Measurements from ENCODE around the gene UBA6.

Gene UBA6

DNA sequence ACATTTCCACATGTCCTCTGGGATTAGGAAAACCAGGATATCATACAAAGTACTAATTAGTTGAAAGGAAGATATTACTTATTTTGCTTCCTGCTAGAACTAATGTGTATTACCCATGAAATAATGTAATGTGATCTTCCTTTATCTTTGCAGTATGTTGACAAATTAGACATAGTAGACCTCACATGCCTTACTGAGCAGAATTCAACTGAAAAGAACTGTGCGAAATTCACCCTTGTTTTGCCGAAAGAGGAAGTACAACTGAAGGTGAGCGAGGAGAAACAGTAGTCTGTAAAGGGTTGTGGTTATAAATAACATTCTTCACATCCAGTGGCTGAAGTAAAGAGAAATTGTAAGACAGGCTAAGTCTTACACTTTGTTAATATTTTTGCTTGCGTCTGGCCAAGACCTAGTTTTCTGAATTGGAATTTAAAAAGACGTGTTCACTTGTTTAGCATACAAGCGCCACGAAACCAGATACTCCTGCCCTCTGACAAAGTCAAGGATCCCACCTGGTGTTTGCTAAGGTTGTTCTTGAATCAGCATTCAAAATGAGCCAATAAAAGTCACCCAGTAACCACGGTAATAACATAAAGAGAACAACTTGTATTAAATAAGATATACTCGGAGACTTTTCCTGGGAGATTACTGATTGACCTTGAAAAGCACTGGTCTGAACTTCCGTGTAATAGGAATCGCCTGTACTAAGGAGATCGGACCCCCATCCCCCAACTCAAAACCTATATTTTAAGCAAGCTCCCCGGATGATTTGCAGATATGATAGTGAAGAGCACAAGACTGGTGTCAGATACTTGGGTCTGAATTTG, 125.5 kb downstream of the UBA6 start:
- DNase-seq: peak in 1 of 2 donors; percentile 85

DNA sequence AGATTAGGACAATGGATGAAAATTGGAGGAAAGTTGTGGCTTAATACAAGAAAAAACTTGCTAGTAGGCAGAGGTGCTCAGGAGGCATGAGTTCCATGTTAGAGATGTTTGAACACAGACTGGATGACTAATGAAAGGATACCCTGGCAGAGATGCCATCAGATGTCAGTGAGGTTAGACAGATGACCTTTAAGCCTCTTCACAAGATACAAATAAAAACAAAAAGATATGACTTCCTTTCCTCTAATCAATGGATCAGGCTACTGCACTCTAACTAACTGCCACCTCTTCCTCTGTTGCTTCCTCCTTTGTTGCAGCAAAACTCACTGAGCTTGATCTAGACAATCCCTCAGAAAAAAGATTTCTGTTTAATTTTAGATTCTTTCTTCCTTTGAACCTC, 127.8 kb downstream of the UBA6 start:
- peak in 1 of 2 donors; percentile 59 for DNase-seq

DNA sequence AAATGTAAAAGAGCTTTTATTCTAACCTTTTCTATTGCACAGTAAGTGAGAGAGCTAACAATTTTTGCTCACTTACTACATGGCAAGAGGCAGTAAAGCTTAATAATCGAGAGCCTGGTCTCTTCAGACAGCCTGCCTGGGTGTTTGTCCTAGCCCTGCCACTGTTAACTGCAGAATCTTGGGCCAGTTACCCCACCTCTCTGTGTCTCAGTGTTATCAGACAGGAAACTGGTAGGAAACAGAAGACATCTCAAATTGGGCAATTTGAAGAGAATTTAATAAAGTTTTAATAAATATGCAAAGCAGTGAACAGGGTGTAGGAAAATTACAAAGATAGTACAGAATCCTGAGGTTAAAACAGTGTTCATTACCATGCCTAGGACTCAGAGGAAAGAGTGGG, 129.0 kb downstream of the UBA6 start:
- no peak for DNase-seq

DNA sequence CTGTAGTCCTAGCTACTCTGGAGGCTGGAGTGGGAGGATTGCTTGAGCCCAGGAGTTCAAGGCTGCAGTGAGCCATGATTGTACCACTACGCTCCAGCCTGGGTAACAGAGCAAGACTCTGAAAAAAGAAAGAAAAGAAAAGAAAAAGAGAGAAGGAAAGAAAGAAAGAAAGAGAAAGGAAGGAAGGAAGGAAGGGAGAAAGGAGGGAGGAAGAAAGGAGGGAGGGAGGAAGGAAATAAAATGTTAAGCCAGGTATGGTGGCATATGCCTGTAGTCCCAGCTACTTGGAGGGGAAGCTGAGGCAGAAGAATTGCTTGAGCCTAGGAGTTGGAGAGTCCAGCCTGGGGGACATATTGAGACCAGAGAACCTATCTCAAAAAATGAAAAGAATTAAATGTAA, 130.4 kb downstream of the UBA6 start:
- no peak for DNase-seq

DNA sequence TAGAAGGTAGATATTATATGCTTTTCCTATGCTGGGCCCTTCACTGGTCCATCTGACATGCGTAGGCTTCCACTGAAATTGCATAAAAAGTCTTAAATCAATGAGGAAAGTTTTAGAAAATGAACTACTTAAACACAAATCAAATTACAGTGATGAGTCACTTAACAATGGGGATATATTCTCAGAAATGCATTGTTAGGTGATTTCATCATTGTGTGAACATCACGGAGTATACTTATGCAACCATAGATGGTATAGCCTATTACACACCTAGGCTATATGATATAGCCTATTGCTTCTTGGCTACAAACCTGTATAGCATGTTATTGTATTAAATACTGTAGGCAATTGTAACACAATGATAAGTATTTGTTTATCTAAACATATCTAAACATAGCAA, 132.1 kb downstream of the UBA6 start:
- no peak for DNase-seq

DNA sequence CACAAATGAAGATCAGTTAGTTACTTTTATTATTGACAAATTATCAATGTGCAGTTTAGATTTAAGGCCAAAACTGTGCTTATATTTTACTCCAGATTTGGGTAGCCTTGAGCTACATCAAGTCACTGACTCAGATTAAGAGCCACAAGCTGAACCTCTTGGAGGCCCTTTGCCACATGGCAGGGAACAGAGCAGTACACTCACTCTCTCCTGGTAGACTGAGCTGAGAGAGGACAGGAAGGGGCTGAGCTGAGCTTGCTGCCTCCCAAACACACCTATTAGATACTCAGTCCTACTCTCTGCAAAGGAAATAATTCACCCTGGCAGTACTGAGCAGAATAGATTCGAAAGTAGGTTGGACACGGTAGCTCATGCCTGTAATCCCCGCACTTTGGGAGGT, 134.6 kb downstream of the UBA6 start:
- no peak for DNase-seq

DNA sequence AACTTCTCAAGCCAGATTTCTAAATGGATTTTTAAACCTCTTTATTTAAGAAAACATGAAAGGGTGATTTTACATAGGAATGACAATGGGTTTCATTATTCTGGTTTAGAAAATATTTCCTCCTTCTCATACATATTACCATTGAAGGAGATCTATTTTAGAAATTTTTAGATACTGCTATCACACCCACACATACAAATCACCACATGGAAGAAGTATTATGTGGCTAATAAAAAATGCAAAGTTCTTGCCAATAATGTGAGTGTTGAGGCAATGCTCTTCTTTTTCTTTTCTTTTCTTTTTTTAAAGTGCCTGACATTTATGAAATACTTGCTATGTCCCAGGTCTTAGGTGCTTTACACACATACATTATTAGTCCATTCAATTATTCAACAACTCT, 135.7 kb downstream of the UBA6 start:
- DNase-seq: no peak
